Activated CD8-positive, alpha-beta memory T cell treated with anti-CD3 and anti-CD28 coated beads, Interleukin-2, amount 50 U/mL, for 1 hour (primary cell): ENCODE measurements around the gene OLFML2B.
"Not testable (repeated sequence)": the region's sequence is repeated elsewhere in the genome, so short reads cannot be mapped to it uniquely, and the experiment has no call there.

Experiments
- DNase-seq: peaks from one replicate; pipeline ENCODE4 v3.0.0-alpha.2; 2020; ENCODE audit errors: extremely low read depth

The OLFML2B gene

DNA sequence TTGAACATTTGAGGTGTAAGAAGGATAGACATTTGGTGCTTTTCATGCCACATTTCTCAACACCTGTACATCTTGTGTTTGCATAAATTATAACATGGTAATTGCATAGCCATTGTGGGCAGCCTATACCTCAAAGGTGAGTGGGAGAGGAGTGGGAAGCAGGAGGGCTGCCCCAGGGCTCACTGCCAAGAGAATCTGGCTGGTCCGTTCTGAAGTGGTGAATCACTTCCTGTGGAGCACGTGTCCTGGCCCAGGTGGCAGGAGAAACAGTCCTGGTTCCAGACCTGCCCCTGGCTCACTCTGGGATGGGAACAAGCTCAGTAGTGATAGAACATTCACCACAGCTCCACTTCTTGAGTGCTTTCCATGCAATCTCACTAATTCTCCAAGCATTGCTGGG is 11.6 kb upstream of the OLFML2B start:
- DNase-seq: no peak

DNA sequence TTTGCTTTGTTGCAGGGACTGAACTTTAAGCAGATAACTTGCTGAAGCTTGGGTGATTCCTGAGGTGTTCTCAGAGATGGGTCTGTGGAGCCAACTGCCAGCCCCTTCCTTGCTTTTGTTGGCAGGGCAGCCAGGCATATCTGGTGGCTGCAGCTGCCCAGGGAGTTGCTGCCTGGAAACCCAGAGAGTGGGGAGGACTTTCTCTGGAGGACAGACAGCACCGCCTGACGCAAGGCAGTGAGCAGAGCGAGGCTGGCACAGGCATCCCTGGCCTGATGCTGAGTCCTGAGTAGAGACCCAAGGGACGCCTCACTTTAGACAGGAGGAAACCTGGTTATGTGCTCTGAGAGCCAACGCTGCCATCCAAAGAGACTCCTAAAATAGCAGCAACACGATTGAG is 9.8 kb upstream of the OLFML2B start:
- no peak for DNase-seq

DNA sequence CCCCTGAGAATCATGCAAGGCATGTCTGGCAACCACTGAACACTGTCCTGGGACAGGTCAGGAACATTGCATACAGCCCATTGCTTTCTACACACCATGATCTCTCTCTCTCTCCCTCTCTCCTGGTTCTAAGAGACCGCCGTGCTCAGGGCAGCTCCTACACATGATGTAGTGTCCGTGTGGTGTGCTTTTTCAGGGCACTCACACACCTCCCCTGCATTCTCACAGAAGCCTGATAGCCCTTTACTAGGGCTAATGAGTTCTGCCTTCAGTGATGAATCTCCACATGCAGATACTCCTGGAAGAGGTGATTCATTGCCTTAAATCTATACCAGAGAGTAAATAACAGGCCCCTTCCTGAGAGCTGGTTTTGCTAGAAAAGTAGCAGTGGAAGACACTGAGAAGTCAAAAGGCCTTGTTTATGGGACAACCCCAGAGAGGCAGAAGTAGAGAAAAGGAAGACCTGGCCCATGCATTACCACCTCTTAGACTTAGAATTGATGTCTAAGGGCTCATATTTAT is 7.2 kb upstream of the OLFML2B start:
- DNase-seq: no peak

DNA sequence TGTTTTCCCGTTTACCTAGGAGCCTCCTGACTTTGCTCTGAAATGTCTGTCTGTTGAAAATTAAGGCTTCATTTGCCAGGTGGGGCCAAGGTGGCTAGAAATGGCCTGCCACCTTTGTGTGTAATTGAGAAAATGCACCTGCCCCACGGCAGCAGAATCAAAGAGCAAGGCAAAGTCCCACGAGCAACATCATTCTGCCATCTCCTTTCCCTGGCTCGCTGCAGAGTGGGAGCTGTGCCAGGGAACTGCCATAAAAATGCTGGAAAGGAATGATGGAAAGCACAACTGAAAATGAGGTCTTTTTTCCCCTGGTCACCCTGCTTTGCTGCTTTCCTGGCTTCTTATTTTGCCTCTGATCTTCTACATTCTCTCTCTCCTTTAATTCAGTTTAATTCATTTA is 5.5 kb upstream of the OLFML2B start:
- no peak for DNase-seq

DNA sequence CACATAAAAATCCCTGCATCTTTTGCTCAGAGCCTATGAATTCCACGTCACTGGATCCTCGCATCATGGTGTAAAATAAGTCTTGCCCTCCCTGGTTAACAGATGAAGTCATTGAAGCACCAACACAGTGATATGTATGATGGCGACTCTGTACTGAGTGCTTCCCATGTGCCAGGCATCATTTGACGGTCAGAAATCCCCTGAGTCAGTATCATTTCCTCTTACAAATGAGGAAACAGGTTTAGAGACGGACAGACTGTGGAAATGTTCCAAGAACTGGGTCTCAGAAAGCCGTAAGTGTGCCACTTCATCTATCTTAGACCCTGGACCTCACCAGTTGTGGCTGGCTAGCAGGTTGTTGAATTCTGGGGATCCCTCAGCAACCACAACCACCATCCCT is 5.1 kb upstream of the OLFML2B start:
- DNase-seq: no peak

DNA sequence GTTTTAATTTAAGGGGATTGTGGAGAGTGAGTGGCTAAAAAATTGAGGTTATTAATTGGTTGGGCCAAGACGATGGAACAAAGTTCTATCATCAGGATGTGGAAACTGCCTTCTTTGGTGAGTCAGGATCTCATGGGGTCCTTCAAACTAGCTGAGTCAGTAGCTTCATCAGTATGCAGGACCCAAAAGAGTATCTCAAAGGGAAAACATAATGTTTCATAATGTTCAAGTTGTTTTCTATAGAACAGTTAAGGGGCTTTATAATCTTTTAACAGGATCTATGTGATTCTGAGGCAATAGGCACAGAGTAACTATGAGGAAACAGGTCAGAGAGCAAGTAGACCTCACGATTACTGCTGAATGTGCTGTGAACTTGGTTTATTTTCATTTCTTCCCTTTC is 3.2 kb upstream of the OLFML2B start:
- no peak for DNase-seq

DNA sequence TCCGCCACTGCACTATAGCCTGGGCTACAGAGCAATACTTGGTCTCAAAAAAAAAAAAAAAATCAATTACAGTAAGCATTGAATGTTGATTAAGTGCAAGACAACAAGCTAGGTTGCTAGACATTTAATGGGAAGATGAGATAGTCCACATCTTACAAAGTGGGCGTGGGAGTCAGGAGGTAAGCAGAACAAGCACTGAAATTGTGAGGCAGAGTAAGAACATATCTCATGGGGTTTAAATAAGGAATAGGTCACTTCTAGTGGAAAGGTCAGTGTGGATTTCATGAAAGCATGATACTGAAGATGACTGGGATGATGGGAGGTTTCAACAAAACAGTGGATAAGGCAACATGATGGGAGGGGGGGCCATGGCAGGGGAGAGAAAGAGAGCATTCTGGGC is 1.9 kb upstream of the OLFML2B start:
- DNase-seq: no peak

DNA sequence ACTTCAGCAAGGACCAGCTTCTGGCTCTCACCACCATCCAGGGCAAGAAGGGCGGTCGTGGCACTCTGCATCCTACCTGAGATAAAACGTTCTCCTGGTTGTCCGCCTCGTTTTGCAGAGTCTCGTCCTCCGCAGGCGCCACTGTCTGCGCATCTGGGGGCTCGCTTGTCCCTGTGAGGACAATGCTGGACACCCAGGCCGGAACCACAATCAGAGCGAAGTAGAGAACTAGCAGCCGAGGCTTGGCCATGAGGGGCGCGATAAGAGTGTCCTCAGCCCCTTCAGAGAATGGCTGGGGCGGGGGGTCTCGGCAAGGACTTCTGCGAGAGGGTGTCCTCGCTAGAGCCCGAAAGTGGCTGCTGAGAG is 505 bp downstream of the OLFML2B start:
- DNase-seq: no peak

DNA sequence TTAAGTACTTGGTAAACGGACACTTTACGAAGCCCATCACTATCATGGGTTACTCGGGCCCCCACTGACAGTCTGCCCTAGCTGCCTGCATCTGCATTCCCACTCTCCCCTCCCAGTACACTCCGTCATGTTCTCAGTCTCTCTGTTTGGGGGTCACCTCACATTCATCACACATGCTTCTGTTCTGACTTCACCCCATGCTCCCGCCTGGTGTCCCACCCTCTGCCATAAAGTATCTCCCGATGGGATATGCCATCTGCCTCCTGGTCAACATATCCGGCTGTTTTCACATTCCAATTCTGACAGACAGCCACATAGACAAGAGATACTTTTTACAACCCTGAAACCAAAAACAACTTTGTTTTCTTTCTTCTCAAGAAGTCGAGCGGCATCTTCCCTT is 1.0 kb downstream of the OLFML2B start:
- no peak for DNase-seq

DNA sequence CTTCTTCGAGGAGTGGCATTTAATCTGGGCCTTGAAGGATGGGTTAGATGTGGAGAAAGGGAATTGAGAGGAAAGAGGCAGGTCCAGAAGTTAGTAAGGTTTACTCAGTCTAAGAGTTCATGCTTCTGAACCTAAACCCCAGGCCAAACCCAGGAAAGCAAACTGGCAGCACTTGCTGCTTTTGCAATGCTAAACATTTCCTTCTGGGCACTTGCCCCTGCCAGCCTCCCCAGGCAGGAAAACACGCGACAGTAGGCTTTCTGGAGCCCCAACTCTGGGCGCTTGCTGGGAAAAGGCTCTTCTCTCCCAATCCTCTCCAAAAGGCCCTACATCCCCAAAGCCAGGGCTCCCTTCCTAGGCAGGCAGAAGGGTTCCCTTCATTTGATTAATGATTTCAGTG is 2.5 kb downstream of the OLFML2B start:
- DNase-seq: no peak

DNA sequence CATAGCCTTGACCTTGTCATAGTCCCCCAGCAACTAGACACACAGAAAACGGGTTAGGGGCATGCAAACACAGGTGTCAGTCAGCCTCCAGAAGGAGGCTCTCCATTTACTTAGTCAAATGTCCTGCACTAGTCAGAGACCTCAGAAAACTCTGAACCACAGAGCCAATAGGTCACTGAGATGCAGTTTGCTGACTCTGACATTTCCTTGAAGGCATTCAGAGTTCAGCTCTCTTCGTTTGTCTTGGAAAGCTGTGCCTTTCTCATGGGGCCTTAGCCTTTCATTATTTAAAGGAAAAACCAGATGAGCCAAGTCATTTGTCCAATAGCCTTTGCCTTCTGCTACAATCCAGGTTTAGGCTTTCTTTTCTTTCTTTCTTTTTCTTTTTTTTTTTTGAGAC is 3.5 kb downstream of the OLFML2B start:
- DNase-seq: no peak

DNA sequence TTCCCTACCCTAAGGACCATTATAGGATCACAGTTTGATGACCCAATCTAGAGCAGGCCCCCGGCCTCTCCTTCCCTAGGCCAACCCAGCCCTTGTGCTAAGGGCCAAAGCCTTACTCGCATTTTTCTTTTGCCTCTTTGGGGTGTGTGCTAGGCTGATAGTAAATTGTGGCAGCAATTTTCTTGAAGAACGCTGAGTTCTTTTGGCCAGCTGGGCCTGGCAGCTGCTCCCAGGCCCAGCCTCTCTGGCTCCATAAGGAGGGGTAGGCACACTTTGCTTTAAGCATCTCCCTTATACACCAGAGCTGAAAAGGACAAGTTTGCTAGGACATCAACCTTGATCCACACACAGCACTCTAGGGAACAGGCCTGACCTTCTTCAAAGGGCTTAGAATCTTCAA is 4.2 kb downstream of the OLFML2B start:
- DNase-seq: no peak

DNA sequence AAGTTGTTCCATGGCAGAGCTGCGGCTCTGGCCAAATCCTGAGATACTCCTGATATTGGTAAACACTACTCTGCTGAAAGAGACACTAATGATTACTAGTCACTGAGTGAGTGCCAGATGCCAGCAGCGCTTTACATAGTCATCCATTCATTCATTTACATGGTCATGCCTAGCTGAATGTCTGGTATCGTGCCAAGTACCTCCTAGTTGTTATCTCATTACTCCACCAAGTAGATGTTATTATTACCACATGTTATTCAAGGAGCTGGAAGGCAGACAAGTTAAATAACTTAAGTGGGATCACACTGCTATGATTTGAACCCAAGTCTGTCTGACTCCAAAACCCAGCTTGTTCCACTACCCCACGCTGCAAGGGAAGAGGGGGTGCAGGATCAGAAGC is 4.7 kb downstream of the OLFML2B start:
- no peak for DNase-seq

DNA sequence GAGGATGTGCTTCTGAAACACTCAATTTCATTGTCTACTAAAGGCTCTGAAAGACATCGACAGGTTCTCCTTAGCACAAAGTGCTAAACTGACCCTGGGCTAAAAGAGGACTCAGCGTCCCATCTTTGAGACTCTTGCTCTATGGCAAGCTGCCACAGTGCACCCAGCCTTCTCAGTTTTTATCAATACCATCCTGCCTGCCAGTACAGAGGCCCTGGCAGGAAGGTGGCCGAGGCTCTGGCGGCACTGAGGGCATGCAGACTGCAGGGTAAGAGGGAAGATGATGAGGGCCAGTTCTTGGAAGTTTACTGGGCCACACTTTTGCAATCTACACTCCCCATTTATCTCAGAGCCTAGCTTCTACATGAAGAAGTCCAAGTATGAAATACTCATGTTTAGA is 5.3 kb downstream of the OLFML2B start:
- no peak for DNase-seq

DNA sequence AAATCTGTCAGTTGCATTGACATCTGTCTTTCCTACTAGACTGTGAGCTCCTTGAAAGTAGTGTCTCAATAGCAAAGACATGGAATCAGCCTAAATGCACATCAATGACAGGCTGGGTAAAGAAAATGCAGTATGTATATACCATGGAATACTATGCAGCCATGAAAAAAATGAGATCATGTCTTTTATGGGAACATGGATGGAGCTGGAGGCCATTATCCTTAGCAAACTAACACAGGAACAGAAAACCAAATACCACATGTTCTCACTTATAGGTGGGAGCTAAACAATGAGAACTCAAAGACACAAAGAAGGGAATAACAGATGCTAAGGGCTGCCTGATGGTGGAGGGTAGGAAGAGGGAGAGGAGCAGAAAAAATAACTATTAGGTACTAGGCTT is 5.9 kb downstream of the OLFML2B start:
- DNase-seq: not testable (repeated sequence)

DNA sequence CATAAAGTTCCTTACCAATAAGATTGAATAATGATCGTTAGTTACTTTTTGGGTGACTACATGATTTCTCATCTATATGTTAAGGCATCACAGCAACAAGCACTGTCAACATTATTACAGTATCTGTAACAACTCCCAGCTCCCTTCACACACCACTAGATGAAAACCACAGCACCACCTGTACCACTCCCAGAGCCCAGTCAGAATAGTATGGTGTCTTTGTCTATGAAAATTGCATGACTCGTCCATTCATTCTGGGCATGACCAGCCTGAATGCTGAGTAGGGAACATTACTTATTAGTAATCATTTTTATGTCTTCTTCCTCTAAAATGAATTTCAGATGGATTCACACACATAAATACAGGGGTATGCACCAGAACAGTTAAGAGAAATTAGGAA is 7.0 kb downstream of the OLFML2B start:
- DNase-seq: no peak

DNA sequence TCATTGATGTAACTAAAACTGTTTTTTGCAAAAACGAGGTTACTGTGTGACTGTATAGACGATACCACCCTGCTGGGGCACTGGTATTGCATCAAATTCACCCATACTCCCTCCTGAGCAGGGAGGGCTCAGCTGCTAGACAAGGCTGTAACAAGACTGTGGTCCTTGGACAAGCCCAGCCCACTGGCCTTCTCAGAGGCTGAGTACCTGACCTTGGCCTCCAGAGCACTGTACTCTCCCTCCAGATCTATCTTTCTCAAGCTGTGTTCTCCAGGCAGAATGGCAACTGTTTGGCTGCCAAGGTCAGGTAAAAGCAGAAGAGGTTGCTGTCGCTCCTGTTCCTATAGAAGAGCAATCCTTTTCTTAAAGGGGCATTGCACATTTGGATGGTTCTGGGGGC is 8.5 kb downstream of the OLFML2B start:
- DNase-seq: no peak

DNA sequence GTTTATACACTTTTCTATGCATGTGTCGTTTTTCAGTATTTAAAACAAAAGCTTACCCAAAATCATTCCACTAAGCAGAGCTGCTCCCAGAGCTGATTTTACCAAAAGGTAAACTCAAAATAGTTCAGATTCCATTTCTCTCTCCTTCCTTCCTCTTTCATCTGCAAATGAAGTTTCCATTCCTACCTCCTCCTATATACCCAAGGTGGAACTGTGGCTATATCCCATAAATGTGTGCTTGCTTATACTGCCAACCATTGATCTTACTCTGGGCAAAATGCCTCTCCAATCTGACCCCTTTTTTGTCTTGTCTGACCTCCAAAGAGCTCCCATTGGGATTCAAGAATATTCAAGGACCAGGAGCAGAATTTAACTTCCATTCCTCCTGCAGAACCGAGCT is 9.5 kb downstream of the OLFML2B start:
- DNase-seq: no peak

DNA sequence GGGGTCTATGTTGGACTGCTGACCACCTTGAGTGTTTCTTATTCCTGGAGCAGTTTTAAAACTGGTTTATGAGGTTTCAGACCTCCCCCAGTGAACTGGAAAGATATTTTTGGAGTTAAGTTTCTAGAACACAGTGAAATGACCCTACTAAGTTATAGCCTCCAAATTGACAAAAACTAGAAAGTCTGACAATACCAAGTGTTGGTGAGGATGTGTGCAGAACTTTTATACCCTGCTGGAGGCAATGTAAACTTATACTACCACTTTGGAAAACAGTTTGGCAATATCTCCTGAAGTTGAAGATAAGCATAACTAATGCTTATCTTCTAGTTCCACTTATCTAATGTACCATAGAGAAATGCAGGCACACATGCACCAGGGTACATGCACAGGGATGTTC is 10.4 kb downstream of the OLFML2B start:
- no peak for DNase-seq

DNA sequence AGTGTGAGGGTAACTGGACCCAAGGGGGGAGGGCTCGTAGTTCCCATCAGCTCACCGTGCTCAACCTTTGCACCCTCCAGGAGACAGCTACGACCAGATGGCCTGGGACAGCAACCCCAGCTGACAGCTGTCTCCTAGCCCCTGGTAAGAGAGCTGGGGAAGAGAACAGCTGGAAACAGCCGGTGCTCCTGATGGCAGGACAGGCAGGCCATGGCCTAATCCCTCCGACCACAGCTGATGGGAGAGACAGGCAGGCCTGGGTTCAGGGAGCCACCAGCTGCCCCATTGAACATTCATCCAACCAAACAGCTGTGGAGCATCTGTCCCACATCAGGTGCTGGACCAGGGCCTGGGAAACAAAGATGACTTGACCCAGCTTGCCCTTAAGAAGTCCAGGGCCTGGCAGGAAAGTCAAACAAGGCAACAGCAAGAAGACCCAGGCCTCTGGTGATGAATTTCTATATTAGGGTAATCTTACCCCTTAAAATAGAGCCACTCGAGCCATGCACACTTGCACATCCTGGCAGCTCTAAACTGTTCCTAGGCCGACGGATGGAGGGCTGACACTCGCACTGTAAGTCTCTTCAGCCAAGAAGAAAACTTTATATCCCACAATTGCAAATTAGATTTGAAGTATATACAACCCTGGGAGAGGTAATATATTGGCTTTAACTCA is 12.2 kb downstream of the OLFML2B start:
- DNase-seq: no peak

DNA sequence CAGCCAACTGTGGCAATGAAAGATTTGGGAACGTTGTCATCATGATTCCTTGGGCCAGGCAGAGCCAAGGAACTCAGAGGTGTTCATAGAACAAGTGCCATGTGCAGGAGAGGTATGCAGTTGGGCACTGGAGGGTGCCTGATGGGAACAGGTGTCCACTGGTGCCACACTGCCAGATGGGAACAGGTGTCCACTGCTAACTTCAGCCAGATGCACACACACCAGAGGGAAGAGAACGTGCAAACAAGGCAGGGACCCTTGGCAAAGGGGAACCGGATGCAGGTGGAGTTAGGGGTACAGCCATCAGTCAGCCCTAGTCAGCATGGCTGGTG is 13.5 kb downstream of the OLFML2B start:
- no peak for DNase-seq

DNA sequence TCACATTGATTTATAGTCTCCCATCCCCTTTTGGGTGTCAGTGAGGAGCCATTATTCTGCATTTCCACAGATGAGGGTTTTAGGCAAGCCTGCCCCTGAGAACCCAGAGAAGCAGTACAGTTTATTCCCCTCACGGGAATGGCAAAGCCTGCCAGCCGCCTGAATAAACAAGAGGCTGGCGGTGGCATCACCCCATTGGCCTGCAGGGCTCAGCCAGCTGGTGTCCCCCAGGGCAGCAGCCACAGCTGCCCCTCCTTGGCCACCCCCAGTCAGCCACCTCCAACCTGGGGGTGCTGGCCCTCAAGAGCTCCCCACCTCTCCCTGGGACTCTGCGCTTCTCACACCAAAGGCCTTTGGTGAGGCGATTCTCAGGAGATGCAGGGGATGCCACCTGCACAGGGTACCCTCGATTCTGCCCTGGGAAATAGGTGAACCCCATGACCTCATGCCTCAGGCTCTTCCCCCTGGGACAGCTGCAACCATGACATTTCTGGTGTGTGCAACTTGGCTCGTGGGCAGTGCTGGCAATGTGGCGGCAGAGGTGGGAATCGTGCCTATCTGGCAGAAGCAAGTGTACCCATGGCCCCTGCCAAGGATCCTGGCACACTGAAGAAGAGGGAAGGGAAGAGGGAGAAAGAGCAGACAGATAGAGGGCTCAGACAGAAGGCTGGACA is 14.0 kb downstream of the OLFML2B start:
- no peak for DNase-seq

DNA sequence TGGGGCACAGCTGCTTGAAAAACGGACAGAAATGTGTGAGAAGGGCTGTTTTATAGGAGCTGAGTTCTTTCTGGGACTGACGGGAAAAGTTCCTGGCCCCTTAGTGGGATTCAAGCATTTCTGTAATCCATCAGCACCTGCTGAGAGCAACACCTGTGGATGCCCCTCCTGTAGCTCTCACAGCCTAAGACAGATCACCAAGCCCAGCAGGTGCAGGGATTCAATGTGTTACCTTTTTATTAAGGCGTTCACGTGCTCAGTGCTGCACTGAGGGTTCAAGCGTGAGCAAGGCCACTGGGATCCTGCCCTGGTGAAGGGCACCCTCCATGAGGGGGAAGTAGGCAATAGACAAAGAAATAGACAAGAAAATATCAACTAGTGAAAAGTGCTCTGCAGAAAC is 14.9 kb downstream of the OLFML2B start:
- no peak for DNase-seq

DNA sequence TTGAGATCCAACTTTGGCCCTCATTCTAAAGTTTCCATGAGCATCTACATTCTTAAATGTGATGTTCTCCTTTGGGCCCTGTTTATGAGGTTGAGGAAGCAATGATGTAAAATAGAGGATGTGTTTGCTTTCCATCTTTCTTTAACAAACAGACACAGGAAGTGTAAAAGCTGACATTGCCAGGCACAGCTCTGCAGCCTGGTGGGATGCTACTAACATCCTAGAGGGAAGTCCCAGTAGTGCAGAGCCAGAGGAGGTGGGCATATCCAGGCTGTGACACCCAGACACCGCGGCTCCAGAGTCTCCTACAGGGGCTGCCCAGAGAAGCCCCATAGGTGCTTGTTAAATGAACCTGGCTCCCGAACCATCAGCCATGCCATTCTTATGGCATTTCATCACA is 16.2 kb downstream of the OLFML2B start:
- DNase-seq: no peak
